GM18873 (cell line): ENCODE results near the gene ISG15.
"Not testable (repeated sequence)": the region's sequence is repeated elsewhere in the genome, so short reads cannot be mapped to it uniquely, and the experiment has no call there.

Source experiments
- ATAC-seq: cut with Tn5 transposase; IDR thresholded peaks from one replicate; pipeline ENCODE4 v1.9.1; 2021; ENCODE audit warnings: mild to moderate bottlenecking, moderate library complexity, moderate number of reproducible peaks; ENCODE audit not compliant: unreplicated experiment, low FRiP score

Gene ISG15

GRCh38 chr1:992362-992761 lies 20.9 kb upstream of the ISG15 start:
- no peak for ATAC-seq

- no peak for ATAC-seq
Observed at GRCh38 chr1:993379-993995, 19.8 kb upstream of the ISG15 start.

GRCh38 chr1:994546-994945 lies 18.8 kb upstream of the ISG15 start:
- ATAC-seq = not testable (repeated sequence)

- ATAC-seq = no peak
Observed at GRCh38 chr1:995665-996633, 17.3 kb upstream of the ISG15 start.

- ATAC-seq = no peak
Observed at GRCh38 chr1:996851-997712, 16.2 kb upstream of the ISG15 start.

- no peak for ATAC-seq
Observed at GRCh38 chr1:997713-997992, 15.6 kb upstream of the ISG15 start.

GRCh38 chr1:997993-998744 lies 15.1 kb upstream of the ISG15 start:
- ATAC-seq = no peak

- no peak for ATAC-seq
Observed at GRCh38 chr1:998745-998994, 14.6 kb upstream of the ISG15 start.

- ATAC-seq = no peak
Observed at GRCh38 chr1:998995-999724, 14.1 kb upstream of the ISG15 start.

- no peak for ATAC-seq
Observed at GRCh38 chr1:999725-1000356, 13.5 kb upstream of the ISG15 start, which contains the start of gene HES4. TSS of gene HES4 (minus strand) at chr1:1000097. CDS start at chr1:999973, 124 bp downstream.

GRCh38 chr1:1000357-1001056 lies 12.8 kb upstream of the ISG15 start:
- ATAC-seq = no peak

- ATAC-seq = no peak
Observed at GRCh38 chr1:1001057-1001783, 12.1 kb upstream of the ISG15 start.

- ATAC-seq = no peak
Observed at GRCh38 chr1:1003618-1004419, 9.5 kb upstream of the ISG15 start.

GRCh38 chr1:1004420-1004779 lies 8.9 kb upstream of the ISG15 start:
- no peak for ATAC-seq

GRCh38 chr1:1004780-1005697 lies 8.3 kb upstream of the ISG15 start:
- no peak for ATAC-seq

GRCh38 chr1:1005774-1006304 lies 7.5 kb upstream of the ISG15 start:
- no peak for ATAC-seq
